ENCODE results near the gene LDHB. TPM values are rescaled to one million over a fixed set of nuclear protein-coding genes. Genes with fewer than 3 reads are reported as not detected.

The LDHB gene
- total RNA-seq, 1 donor from 2014 or later: 1,973 TPM

- H3K9me3 ChIP-seq (ENCODE audit: low read depth): no peaks in the 10 kb centered on the region
- H3K36me3 ChIP-seq: no peaks in the 10 kb centered on the region
- no peaks in the 10 kb centered on the region for H3K9me3 Mint-ChIP-seq
- H3K4me2 ChIP-seq: no peak overlapping the region
- peak; percentile 34 for DNase-seq (ENCODE audit: low spot score)
- no peak overlapping the region for H2AFZ ChIP-seq (replicated peaks)
- TF ChIP-seq EZH2phosphoT487 (IDR thresholded peaks at IDR 0.05): no peak
- TF ChIP-seq CTCF (IDR thresholded peaks at IDR 0.05): peak; percentile 77
- no peak for TF ChIP-seq EZH2 (IDR thresholded peaks at IDR 0.05)
- H3K9ac ChIP-seq: no peak overlapping the region
- H3K4me3 Mint-ChIP-seq: no peak overlapping the region
- no peak overlapping the region for H3K27ac ChIP-seq
- peaks cover 3% of the 10 kb centered on the region for H3K27me3 ChIP-seq
- H3K27me3 Mint-ChIP-seq (ENCODE audit: insufficient read depth, low read depth): peaks cover 2% of the 10 kb centered on the region
- no peak overlapping the region for H3K27ac Mint-ChIP-seq
- H3F3A ChIP-seq (ENCODE audit: low read depth): no peaks in the 10 kb centered on the region
- no peak overlapping the region for H3K4me3 ChIP-seq
- no peaks in the 10 kb centered on the region for H4K20me1 ChIP-seq (ENCODE audit: low read depth)
- no peaks in the 10 kb centered on the region for H3K4me1 Mint-ChIP-seq
- H3K36me3 Mint-ChIP-seq: no peaks in the 10 kb centered on the region
- H3K4me1 ChIP-seq: no peaks in the 10 kb centered on the region
- no peaks in the 10 kb centered on the region for H3K79me2 ChIP-seq (ENCODE audit: low read depth)
Observed at GRCh38 chr12:21697904-21698630, 40.4 kb upstream of the LDHB start.

- H3K4me2 ChIP-seq: no peak overlapping the region
- no peaks in the 10 kb centered on the region for H3K36me3 ChIP-seq
- no peak overlapping the region for H3K9ac ChIP-seq
- Mint-ChIP-seq H3K9me3 (no peaks in the 10 kb centered on the region), H3K27ac (no peak overlapping the region), H3K4me3 (no peak overlapping the region), H3K4me1 (no peaks in the 10 kb centered on the region), H3K27me3 (ENCODE audit: insufficient read depth, low read depth) (peaks cover 2% of the 10 kb centered on the region), H3K36me3 (no peaks in the 10 kb centered on the region)
- no peak overlapping the region for H2AFZ ChIP-seq (replicated peaks)
- H3K4me3 ChIP-seq: no peak overlapping the region
- H4K20me1 ChIP-seq (ENCODE audit: low read depth): no peaks in the 10 kb centered on the region
- TF ChIP-seq EZH2phosphoT487 (IDR thresholded peaks at IDR 0.05) (no peak), EZH2 (IDR thresholded peaks at IDR 0.05) (no peak), CTCF (IDR thresholded peaks at IDR 0.05) (no peak)
- no peaks in the 10 kb centered on the region for H3K4me1 ChIP-seq
- no peak overlapping the region for H3K27ac ChIP-seq
- no peaks in the 10 kb centered on the region for H3K9me3 ChIP-seq (ENCODE audit: low read depth)
- peaks cover 3% of the 10 kb centered on the region for H3K27me3 ChIP-seq
- no peaks in the 10 kb centered on the region for H3K79me2 ChIP-seq (ENCODE audit: low read depth)
- no peak for DNase-seq (ENCODE audit: low spot score)
- H3F3A ChIP-seq (ENCODE audit: low read depth): no peaks in the 10 kb centered on the region
Observed at GRCh38 chr12:21696625-21697024, 39.0 kb upstream of the LDHB start.

GRCh38 chr12:21695986-21696385 is 38.3 kb upstream of the LDHB start:
- Mint-ChIP-seq H3K27me3 (ENCODE audit: insufficient read depth, low read depth) (peaks cover 2% of the 10 kb centered on the region), H3K27ac (no peak overlapping the region), H3K36me3 (no peaks in the 10 kb centered on the region), H3K4me3 (no peak overlapping the region), H3K9me3 (no peaks in the 10 kb centered on the region), H3K4me1 (no peaks in the 10 kb centered on the region)
- Histone ChIP-seq H3K4me2 (no peak overlapping the region), H3K9ac (no peak overlapping the region), H3K27me3 (no peaks in the 10 kb centered on the region), H3K4me3 (no peak overlapping the region), H4K20me1 (ENCODE audit: low read depth) (no peaks in the 10 kb centered on the region), H3K4me1 (no peaks in the 10 kb centered on the region), H3K9me3 (ENCODE audit: low read depth) (no peaks in the 10 kb centered on the region), H3F3A (ENCODE audit: low read depth) (no peaks in the 10 kb centered on the region), H2AFZ (replicated peaks) (no peak overlapping the region), H3K27ac (no peak overlapping the region), H3K36me3 (no peaks in the 10 kb centered on the region), H3K79me2 (ENCODE audit: low read depth) (no peaks in the 10 kb centered on the region)
- no peak for TF ChIP-seq CTCF (IDR thresholded peaks at IDR 0.05)
- no peak for TF ChIP-seq EZH2 (IDR thresholded peaks at IDR 0.05)
- TF ChIP-seq EZH2phosphoT487 (IDR thresholded peaks at IDR 0.05): no peak
- no peak for DNase-seq (ENCODE audit: low spot score)

All from neural progenitor cell (in vitro differentiated cells).